AG10803 (cell line): ENCODE results near the gene SCARB1.

Experiments used
- DNase-seq: peaks from one replicate; pipeline ENCODE4 v3.0.0; 2010; ENCODE audit warnings: low read depth
- H3K4me3 ChIP-seq: 2 replicates; pipeline ENCODE4 v1.5.1; 2011; ENCODE audit warnings: mild to moderate bottlenecking, low read length, control low read depth
- CTCF ChIP-seq: conservative IDR thresholded peaks from 2 replicates; pipeline ENCODE4 v1.5.1; 2011; ENCODE audit warnings: mild to moderate bottlenecking, low read length, control low read depth, inconsistent platforms

SCARB1 gene

DNA sequence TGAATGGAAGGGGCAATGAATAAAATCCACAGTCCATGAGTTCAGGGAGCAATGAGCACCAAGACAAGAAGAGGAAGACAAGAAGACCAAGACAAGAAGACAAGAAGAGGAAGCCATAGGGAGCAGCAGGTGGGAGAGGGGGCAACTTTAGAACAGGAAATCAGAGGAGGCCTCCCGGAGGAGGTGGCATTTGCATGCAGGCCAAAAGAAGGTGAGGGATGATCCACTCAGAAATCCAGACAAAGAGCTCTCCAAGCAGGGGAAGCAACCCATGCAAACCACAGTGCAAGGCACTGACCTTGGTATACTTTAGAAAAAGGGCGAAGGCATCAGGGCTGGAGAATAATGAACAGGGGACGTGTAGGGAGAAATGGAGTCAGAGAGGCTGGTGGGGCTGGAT lies 58.6 kb downstream of the SCARB1 start:
- DNase-seq, result no peak
- no peak overlapping the region for H3K4me3 ChIP-seq
- TF ChIP-seq CTCF, result no peak

- H3K4me3 ChIP-seq, result no peak overlapping the region
- peak; percentile 46 for DNase-seq
- TF ChIP-seq CTCF, result no peak
These were observed 59.5 kb downstream of the SCARB1 start for GRCh38 chr12:124804011-124804621.

- no peak for TF ChIP-seq CTCF
- H3K4me3 ChIP-seq, result no peak overlapping the region
- DNase-seq, result no peak
These were observed 61.3 kb downstream of the SCARB1 start for GRCh38 chr12:124802361-124802760.

GRCh38 chr12:124800506-124800905 lies 63.2 kb downstream of the SCARB1 start:
- no peak for TF ChIP-seq CTCF
- DNase-seq, result no peak
- H3K4me3 ChIP-seq, result no peak overlapping the region

DNA sequence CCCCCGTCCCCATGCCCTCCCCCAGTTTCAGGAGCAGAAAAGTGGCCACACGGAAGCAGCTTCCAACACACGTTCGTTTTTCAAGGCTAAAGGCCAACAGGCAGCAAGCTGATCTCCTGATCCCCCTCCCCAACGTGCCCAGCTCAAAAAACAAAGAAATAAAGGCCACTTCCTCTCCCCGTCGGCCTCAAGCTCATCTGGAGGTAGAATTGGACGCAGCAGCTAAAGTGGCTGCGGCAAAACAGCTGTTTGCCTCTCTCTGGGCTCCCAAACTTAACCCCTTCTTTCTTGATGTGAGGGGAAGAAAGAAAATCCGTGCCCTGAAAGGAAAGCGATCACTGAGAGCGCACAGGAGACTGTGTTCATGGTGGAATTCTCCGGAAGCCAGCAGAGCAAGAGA lies 66.3 kb downstream of the SCARB1 start:
- no peak overlapping the region for H3K4me3 ChIP-seq
- DNase-seq, result no peak
- no peak for TF ChIP-seq CTCF

GRCh38 chr12:124796303-124796960 lies 67.2 kb downstream of the SCARB1 start:
- no peak for DNase-seq
- H3K4me3 ChIP-seq, result no peak overlapping the region
- TF ChIP-seq CTCF, result no peak

DNA sequence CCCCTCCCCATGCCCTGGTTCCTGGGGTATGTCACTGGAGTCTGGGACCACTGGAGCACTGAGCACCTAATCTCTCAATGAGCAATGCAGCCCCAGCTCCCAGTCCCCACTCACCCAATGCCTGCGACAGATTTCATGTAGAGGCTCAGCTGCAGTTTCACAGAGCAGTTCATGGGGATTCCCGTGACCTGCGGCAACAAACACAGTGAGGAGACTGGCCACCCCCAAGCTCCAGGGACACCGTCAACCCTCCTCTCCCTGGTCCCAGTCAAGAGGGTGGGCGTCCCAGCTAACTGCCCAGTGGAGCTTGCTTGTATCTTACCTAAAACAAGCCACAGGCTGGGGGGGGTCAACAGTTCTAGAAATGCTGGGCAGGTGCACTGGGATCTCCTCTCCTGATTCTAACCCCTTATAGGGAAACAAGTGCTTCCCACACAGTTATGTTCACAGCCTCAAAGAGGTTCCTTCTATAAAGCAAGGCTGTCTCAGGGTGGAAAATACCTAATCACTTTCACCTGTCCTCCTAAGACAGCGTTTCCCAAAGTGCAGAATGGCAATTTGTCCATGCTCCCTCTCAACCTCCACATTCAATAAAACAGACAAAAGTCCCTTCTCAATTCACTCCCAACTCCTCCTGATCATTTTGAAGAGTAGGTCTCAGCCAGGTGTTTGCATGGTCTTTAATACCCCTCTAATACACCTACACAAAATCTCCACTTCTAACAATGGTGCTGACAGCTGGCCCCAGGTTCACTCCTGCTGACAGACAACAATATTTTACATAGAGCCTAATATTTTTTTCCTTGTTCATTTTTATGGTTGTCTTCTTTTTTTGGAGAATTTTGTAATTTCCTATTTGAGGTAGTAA lies 68.3 kb downstream of the SCARB1 start:
- DNase-seq, result no peak
- H3K4me3 ChIP-seq, result no peak overlapping the region

More for the DNA sequence above, 68.3 kb downstream of the SCARB1 start:
- no peak for TF ChIP-seq CTCF
